Measurements from ENCODE around the gene OSBPL7. TPM values are rescaled to one million over a fixed set of nuclear protein-coding genes. Genes with fewer than 3 reads are reported as not detected.

The OSBPL7 gene
- total RNA-seq, 1 experiment from 2014 or later = 20.5 TPM

GRCh38 chr17:47844814-47845715, 23.5 kb upstream of the OSBPL7 start:
- Histone ChIP-seq H3K9me2 (ENCODE audit: insufficient read depth) (no peaks in the 10 kb centered on the region), H3K79me2 (ENCODE audit: insufficient read depth, low read length) (peaks cover 17% of the 10 kb centered on the region; the same call in 1 of the 2 replicates), H3K27me3 (ENCODE audit: insufficient read depth, low read length) (no peaks in the 10 kb centered on the region), H3K36me3 (ENCODE audit: control insufficient read depth in 1 of 2, insufficient read depth in 2 of 2, low read length in 2 of 2) (no peaks in the 10 kb centered on the region; a peak in 1 of 4 replicates), H3K9ac (ENCODE audit: low read length) (no peak overlapping the region), H2AFZ (ENCODE audit: low read depth, low read length, poor library complexity, severe bottlenecking) (no peak overlapping the region), H3K4me2 (ENCODE audit: low read length) (no peak overlapping the region), H4K20me1 (ENCODE audit: insufficient read depth) (no peaks in the 10 kb centered on the region), H3K4me1 (ENCODE audit: control insufficient read depth in 1 of 2, insufficient read depth in 2 of 2, low read length in 2 of 2) (peaks cover 32 to 58% of the 10 kb centered on the region in 2 experiments), H3K27ac (ENCODE audit: low read depth, low read length) (no peak overlapping the region), H3K4me3 (replicated peaks in 1 of 2; ENCODE audit: low read depth in 1 of 2, low read length in 2 of 2) (no peak overlapping the region), H3K9me3 (ENCODE audit: control insufficient read depth in 1 of 2, insufficient read depth in 1 of 2, low read depth in 1 of 2, low read length in 2 of 2) (no peaks in the 10 kb centered on the region)
- BruUV-seq (replicated peaks) = no TSS peak
- ChIA-PET POLR2A (interaction anchor here (3.6 kb wide), 1 partner anchor 50 kb away, joined by 19 read pairs; the partner anchor contains the start of gene SP2), RAD21 (ENCODE audit: low non-redundant PET in 1 of 2, low total read pairs in 2 of 2, uncharacterized antibody in 2 of 2, unreplicated experiment in 2 of 2) (interaction anchor here in 1 of 2 experiments (0.6 to 4.5 kb wide), 2 partner anchors 45 to 50 kb away, joined by 3 to 43 read pairs; no protein-coding TSS in a partner anchor), CTCF (interaction anchor here (0.8 to 12.6 kb wide), 6 partner anchors 14 to 172 kb away, joined by 3 to 393 read pairs (median 20); partner anchors contain the start of genes LRRC46, MRPL10 and SP2)
- DNase-seq (ENCODE audit: low read depth, low spot score) = no peak
- TF ChIP-seq CTCF (IDR thresholded peaks at IDR 0.05 in 2 of 3, conservative IDR thresholded peaks at IDR 0.05 in 1 of 3; ENCODE audit: borderline replicate concordance in 1 of 3, insufficient read depth in 1 of 3, low read depth in 2 of 3, low read length in 2 of 3) (peak in 2 of 3 experiments; percentile 36 to 60; a peak in 5 of 6 replicates), EZH2phosphoT487 (IDR thresholded peaks at IDR 0.05; ENCODE audit: borderline replicate concordance) (no peak), ZBTB33 (IDR thresholded peaks at IDR 0.05; ENCODE audit: extremely low read depth, insufficient replicate concordance, low read length) (no peak)
- intact Hi-C loops (cut with micrococcal nuclease) = loop anchor here (5.0 kb wide), 1 partner anchor 287 kb away; no protein-coding TSS in a partner anchor
- ATAC-seq = no peak

Data from HCT116 (cell line).